ENCODE measurements around the gene NUP43.
A peak's percentile ranks its signal among the peaks of the same experiment; 100 is the strongest.

Gene NUP43, protein sequence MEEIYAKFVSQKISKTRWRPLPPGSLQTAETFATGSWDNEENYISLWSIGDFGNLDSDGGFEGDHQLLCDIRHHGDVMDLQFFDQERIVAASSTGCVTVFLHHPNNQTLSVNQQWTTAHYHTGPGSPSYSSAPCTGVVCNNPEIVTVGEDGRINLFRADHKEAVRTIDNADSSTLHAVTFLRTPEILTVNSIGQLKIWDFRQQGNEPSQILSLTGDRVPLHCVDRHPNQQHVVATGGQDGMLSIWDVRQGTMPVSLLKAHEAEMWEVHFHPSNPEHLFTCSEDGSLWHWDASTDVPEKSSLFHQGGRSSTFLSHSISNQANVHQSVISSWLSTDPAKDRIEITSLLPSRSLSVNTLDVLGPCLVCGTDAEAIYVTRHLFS

DNA sequence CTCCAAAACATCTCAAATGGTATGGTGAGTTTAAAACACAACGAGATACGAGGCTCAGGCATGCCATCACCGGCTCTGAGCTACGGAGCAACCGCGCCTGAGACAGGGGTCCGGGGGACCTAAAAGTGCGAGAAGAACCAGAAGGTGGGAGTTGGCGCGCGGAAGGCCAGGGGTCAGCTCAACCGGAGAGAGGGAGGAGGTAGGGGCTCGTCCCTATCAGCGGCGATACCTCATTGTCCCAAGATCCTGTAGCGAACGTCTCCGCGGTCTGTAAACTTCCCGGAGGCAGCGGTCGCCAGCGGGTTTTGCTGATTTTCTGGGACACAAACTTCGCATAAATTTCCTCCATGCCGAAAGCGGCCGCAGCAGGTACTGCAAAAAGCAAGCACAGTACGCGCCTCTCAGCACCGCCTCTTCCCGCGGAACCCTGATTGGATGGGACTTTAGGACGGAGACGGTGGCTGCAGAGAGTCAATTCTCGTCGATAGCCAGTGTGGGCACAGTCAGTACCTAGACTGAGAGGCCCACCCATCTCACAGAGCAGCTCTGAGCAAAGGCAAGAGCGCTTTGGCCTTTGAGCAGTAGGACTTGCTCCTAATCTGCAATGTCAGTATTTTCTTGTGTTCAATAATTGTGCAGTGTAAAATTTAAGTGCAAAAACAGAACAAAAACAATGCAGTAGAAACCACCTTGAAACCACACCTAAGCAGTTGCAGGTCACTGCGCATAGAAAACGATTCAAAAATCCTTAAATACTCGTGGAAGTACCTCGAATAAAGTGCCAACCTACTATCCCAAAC lies at the start of gene NUP43:
Gene NUP43, minus strand, starts transcription at position 383 of the 800 bp plus-strand sequence. Its CDS starts 34 bp downstream, at position 349.
- DNase-seq (ENCODE audit: low spot score), result peak; percentile 91
- Histone ChIP-seq H3K36me3 (ENCODE audit: low read depth) (peaks cover 34% of the 10 kb centered on the region), H3K27ac (ENCODE audit: poor library complexity, severe bottlenecking) (peak within 1 kb of the TSS; percentile 40), H3K27me3 (ENCODE audit: insufficient read depth, poor library complexity, severe bottlenecking) (no peaks in the 10 kb centered on the region), H3K9me3 (ENCODE audit: severe bottlenecking) (no peaks in the 10 kb centered on the region), H3K4me3 (ENCODE audit: severe bottlenecking) (peak within 1 kb of the TSS; percentile 55), H3K4me1 (ENCODE audit: insufficient read depth, poor library complexity, severe bottlenecking) (no peaks in the 10 kb centered on the region)
- peak; percentile 72 for ATAC-seq (ENCODE audit: low read depth)
- TF ChIP-seq, protein P1, sequence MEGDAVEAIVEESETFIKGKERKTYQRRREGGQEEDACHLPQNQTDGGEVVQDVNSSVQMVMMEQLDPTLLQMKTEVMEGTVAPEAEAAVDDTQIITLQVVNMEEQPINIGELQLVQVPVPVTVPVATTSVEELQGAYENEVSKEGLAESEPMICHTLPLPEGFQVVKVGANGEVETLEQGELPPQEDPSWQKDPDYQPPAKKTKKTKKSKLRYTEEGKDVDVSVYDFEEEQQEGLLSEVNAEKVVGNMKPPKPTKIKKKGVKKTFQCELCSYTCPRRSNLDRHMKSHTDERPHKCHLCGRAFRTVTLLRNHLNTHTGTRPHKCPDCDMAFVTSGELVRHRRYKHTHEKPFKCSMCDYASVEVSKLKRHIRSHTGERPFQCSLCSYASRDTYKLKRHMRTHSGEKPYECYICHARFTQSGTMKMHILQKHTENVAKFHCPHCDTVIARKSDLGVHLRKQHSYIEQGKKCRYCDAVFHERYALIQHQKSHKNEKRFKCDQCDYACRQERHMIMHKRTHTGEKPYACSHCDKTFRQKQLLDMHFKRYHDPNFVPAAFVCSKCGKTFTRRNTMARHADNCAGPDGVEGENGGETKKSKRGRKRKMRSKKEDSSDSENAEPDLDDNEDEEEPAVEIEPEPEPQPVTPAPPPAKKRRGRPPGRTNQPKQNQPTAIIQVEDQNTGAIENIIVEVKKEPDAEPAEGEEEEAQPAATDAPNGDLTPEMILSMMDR (IDR thresholded peaks at IDR 0.05; ENCODE audit: poor library complexity, severe bottlenecking), result peak; percentile 49

- DNase-seq (ENCODE audit: low spot score) (no peak), ATAC-seq (ENCODE audit: low read depth) (no peak)
- Histone ChIP-seq H3K36me3 (ENCODE audit: low read depth) (peaks cover 52% of the 10 kb centered on the region), H3K4me1 (ENCODE audit: insufficient read depth, poor library complexity, severe bottlenecking) (no peaks in the 10 kb centered on the region), H3K9me3 (ENCODE audit: severe bottlenecking) (no peaks in the 10 kb centered on the region), H3K27me3 (ENCODE audit: insufficient read depth, poor library complexity, severe bottlenecking) (no peaks in the 10 kb centered on the region), H3K4me3 (ENCODE audit: severe bottlenecking) (no peak overlapping the region), H3K27ac (ENCODE audit: poor library complexity, severe bottlenecking) (no peak overlapping the region)
- TF ChIP-seq, protein P1 (IDR thresholded peaks at IDR 0.05; ENCODE audit: poor library complexity, severe bottlenecking), result no peak
These were observed 37.2 kb upstream of the NUP43 start for GRCh38 chr6:149783551-149783950.

DNA sequence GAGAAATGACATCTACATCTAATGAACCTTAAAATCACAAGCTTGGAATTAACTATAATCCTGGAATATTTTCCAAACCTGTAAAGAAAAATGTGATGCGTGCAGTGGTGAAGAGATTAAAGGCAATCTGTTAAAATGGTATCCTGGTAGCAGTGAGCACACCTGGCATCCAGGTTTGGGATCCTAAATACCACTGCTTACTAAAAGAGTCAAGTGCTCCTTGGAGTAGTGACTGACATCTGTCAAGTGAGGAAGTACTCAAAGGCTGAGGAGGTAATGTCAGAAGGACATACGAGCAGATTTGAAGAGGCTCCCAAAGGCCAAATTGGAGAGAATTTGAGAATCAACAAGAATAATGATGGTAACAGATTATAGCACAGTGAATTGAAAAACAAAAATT lies 36.0 kb upstream of the NUP43 start:
- DNase-seq (ENCODE audit: low spot score), result no peak
- no peak for ATAC-seq (ENCODE audit: low read depth)
- no peak overlapping the region for H3K4me3 ChIP-seq (ENCODE audit: severe bottlenecking)
- H3K27me3 ChIP-seq (ENCODE audit: insufficient read depth, poor library complexity, severe bottlenecking), result no peaks in the 10 kb centered on the region
- no peak overlapping the region for H3K27ac ChIP-seq (ENCODE audit: poor library complexity, severe bottlenecking)
- peaks cover 55% of the 10 kb centered on the region for H3K36me3 ChIP-seq (ENCODE audit: low read depth)
- no peaks in the 10 kb centered on the region for H3K4me1 ChIP-seq (ENCODE audit: insufficient read depth, poor library complexity, severe bottlenecking)
- TF ChIP-seq, protein P1 (IDR thresholded peaks at IDR 0.05; ENCODE audit: poor library complexity, severe bottlenecking), result no peak
- H3K9me3 ChIP-seq (ENCODE audit: severe bottlenecking), result no peaks in the 10 kb centered on the region

- ATAC-seq (ENCODE audit: low read depth) (no peak), DNase-seq (ENCODE audit: low spot score) (no peak)
- no peaks in the 10 kb centered on the region for H3K4me1 ChIP-seq (ENCODE audit: insufficient read depth, poor library complexity, severe bottlenecking)
- no peaks in the 10 kb centered on the region for H3K27me3 ChIP-seq (ENCODE audit: insufficient read depth, poor library complexity, severe bottlenecking)
- no peak overlapping the region for H3K27ac ChIP-seq (ENCODE audit: poor library complexity, severe bottlenecking)
- peaks cover 62% of the 10 kb centered on the region for H3K36me3 ChIP-seq (ENCODE audit: low read depth)
- H3K9me3 ChIP-seq (ENCODE audit: severe bottlenecking), result no peaks in the 10 kb centered on the region
- no peak overlapping the region for H3K4me3 ChIP-seq (ENCODE audit: severe bottlenecking)
- TF ChIP-seq, protein P1 (IDR thresholded peaks at IDR 0.05; ENCODE audit: poor library complexity, severe bottlenecking), result no peak
These were observed 35.4 kb upstream of the NUP43 start for GRCh38 chr6:149781715-149782114.

All from RWPE2 (cell line).